HepG2 (cell line): ENCODE measurements around the gene SYAP1. TPM values are rescaled to one million over a fixed set of nuclear protein-coding genes. Genes with fewer than 3 reads are reported as not detected.

ENCODE experiments used
- DMAP1 ChIP-seq: IDR thresholded peaks from 2 replicates; pipeline ENCODE4 v1.6.1; 2016
- HNRNPLL ChIP-seq: fragments of 200-400 bp; formaldehyde crosslinking; IDR thresholded peaks from 2 replicates; pipeline ENCODE4 v1.6.1; 2017; ENCODE audit warnings: mild to moderate bottlenecking, low read depth, low read length; ENCODE audit not compliant: poor library complexity, severe bottlenecking
- LCORL ChIP-seq, 2 experiments: fragments of 450-650 bp in 1 of 2; sonication (generic) in 1 of 2; formaldehyde crosslinking in 1 of 2; IDR thresholded peaks; 2 replicates each; pipeline versions ENCODE4 v1.5.0 to v1.6.1; 2017 to 2020; ENCODE audit warnings: antibody characterized with exemption in 1 of 2, missing genetic modification reagents in 1 of 2
- MTERF4 ChIP-seq: sonication (generic); formaldehyde crosslinking; IDR thresholded peaks from 2 replicates; pipeline ENCODE4 v1.8.0; 2023; ENCODE audit warnings: mild to moderate bottlenecking, missing genetic modification reagents
- PHF21A ChIP-seq: sonication (generic); formaldehyde crosslinking; IDR thresholded peaks from 2 replicates; pipeline ENCODE4 v1.5.0; 2020; ENCODE audit warnings: mild to moderate bottlenecking, missing genetic modification reagents
- POGK ChIP-seq: sonication (generic); formaldehyde crosslinking; conservative IDR thresholded peaks from 2 replicates; pipeline ENCODE4 v1.8.0; 2022; ENCODE audit warnings: mild to moderate bottlenecking, moderate library complexity, missing genetic modification reagents
- POLR2G ChIP-seq: fragments of 200-400 bp; formaldehyde crosslinking; IDR thresholded peaks from 2 replicates; pipeline ENCODE4 v1.6.1; 2018; ENCODE audit warnings: mild to moderate bottlenecking, low read depth, low read length, moderate library complexity
- SALL1 ChIP-seq: sonication (generic); formaldehyde crosslinking; IDR thresholded peaks from 2 replicates; pipeline ENCODE4 v1.8.0; 2022; ENCODE audit warnings: mild to moderate bottlenecking, missing genetic modification reagents
- SAP130 ChIP-seq: IDR thresholded peaks from 2 replicates; pipeline ENCODE4 v1.6.1; 2016; ENCODE audit warnings: low read depth
- SIN3A ChIP-seq: IDR thresholded peaks from 2 replicates; pipeline ENCODE4 v1.6.1; 2011; ENCODE audit warnings: low read depth, mild to moderate bottlenecking, control low read depth, low read length, borderline replicate concordance
- TAF1 ChIP-seq: sonication (generic); formaldehyde crosslinking; IDR thresholded peaks from 2 replicates; pipeline ENCODE4 v1.4.0; 2020; ENCODE audit warnings: missing genetic modification reagents
- ZFP91 ChIP-seq: sonication (generic); formaldehyde crosslinking; IDR thresholded peaks from 2 replicates; pipeline ENCODE4 v1.9.0; 2022; ENCODE audit warnings: missing genetic modification reagents, mild to moderate bottlenecking, borderline replicate concordance
- ZNF432 ChIP-seq: sonication (generic); formaldehyde crosslinking; IDR thresholded peaks from 2 replicates; pipeline ENCODE4 v1.5.0; 2020; ENCODE audit warnings: missing genetic modification reagents, mild to moderate bottlenecking, borderline replicate concordance
- ZNF572 ChIP-seq: sonication (generic); formaldehyde crosslinking; IDR thresholded peaks from 2 replicates; pipeline ENCODE4 v1.5.1; 2020; ENCODE audit warnings: mild to moderate bottlenecking, missing genetic modification reagents
- ZNF687 ChIP-seq: sonication (generic); formaldehyde crosslinking; IDR thresholded peaks from 2 replicates; pipeline ENCODE4 v1.5.1; 2020; ENCODE audit warnings: mild to moderate bottlenecking, missing genetic modification reagents, moderate library complexity
- ZNF761 ChIP-seq: sonication (generic); formaldehyde crosslinking; conservative IDR thresholded peaks from 2 replicates; pipeline ENCODE4 v1.4.0; 2020; ENCODE audit warnings: mild to moderate bottlenecking, missing genetic modification reagents
- polyA plus RNA-seq, 8 experiments: library from polyadenylated mRNA; depleted of rRNA in 3 of 8; stranded (reverse) in 7 of 8; unstranded in 1 of 8; fragments of >200 nt; fragmentation: Illumina TruSeq in 4 of 8; extraction: Trizol in 4 of 8; gene quantifications; 2 replicates each; pipeline versions ENCODE4 v1.2.1 to v1.2.3, GENCODE V29; 2011 to 2016; ENCODE audit warnings: low read depth in 4 of 8, missing spikeins in 1 of 8, mixed read lengths in 1 of 8; ENCODE audit not compliant: insufficient read depth in 1 of 8
- total RNA-seq, 5 experiments: library from RNA; depleted of rRNA; stranded (reverse); fragments of >200 nt; fragmentation: Illumina TruSeq; extraction: Trizol; gene quantifications; 2 replicates each; pipeline ENCODE4 v1.2.3, GENCODE V29; 2016; ENCODE audit warnings: low read depth in 1 of 5

The SYAP1 gene
- total and polyA plus RNA-seq, 2 of the 13 experiments (the other 11 are each of a cell fraction or from before 2014, with no cell fraction given): 4.9 to 18.5 TPM

GRCh38 chrX:16712548-16713155, 6.8 kb upstream of the SYAP1 start, which contains the start of gene CTPS2 (continued):
- TF ChIP-seq ZNF687 (peak; percentile 77), ZNF572 (0 out of 2 replicates have a peak, but pooled peaks have one; percentile 40), SAP130 (0 out of 2 replicates have a peak, but pooled peaks have one; percentile 38), PHF21A (peak; percentile 51; the same call in 1 of the 2 replicates), TAF1 (peak; percentile 82), DMAP1 (CRISPR knock-in tag) (peak; percentile 56; the same call in 1 of the 2 replicates), POLR2G (peak; percentile 80), ZNF761 (CRISPR knock-in tag) (peak; percentile 22; the same call in 1 of the 2 replicates), SIN3A (no peak), SALL1 (CRISPR knock-in tag) (peak; percentile 45; the same call in 1 of the 2 replicates), MTERF4 (0 out of 2 replicates have a peak, but pooled peaks have one; percentile 34), ZFP91 (CRISPR knock-in tag) (peak; percentile 19; the same call in 1 of the 2 replicates), HNRNPLL (peak; percentile 62), ZNF432 (CRISPR knock-in tag) (no peak), POGK (CRISPR knock-in tag) (0 out of 2 replicates have a peak, but pooled peaks have one; percentile 39), LCORL (IDR thresholded peaks at IDR 0.05) (no peak), LCORL (CRISPR knock-in tag; IDR thresholded peaks at IDR 0.05) (0 out of 2 replicates have a peak, but pooled peaks have one; percentile 34)
